Measurements from ENCODE around the gene FAM111A. TPM values are rescaled to one million over a fixed set of nuclear protein-coding genes. Genes with fewer than 3 reads are reported as not detected.
"Not testable (repeated sequence)": the region's sequence is repeated elsewhere in the genome, so short reads cannot be mapped to it uniquely, and the experiment has no call there.

FAM111A gene
- polyA plus RNA-seq (ENCODE audit: insufficient read length) = 23.5 TPM

GRCh38 chr11:59142530-59143507 lies at the start of gene FAM111A:
TSS of gene FAM111A (plus strand) at chr11:59142856. CDS start at chr11:59148873, 6,017 bp downstream.
- DNase-seq (ENCODE audit: low read depth) = peak; percentile 70

GRCh38 chr11:59093576-59093975 lies 49.1 kb upstream of the FAM111A start:
- not testable (repeated sequence) for DNase-seq (ENCODE audit: low read depth)

DNA sequence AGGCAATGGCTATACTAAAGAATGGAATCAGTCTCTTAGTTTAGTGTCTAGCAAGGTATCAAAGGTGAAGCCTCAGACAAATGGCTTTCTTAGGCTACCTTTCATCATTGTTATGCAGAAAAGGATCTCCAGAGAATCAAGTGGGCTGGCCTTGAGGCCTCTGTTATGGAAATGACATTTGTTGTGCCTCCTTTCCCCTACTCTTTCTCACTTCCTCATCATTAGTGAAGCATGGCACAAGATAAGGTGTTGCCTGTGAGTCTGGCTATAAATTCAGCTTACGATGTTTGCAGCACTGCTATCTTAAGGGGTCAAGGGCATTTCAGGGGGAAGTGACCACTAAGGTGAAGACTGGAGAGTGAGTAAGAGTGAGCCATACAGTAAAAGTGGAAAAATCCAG lies 47.4 kb upstream of the FAM111A start:
- DNase-seq (ENCODE audit: low read depth) = not testable (repeated sequence)

DNA sequence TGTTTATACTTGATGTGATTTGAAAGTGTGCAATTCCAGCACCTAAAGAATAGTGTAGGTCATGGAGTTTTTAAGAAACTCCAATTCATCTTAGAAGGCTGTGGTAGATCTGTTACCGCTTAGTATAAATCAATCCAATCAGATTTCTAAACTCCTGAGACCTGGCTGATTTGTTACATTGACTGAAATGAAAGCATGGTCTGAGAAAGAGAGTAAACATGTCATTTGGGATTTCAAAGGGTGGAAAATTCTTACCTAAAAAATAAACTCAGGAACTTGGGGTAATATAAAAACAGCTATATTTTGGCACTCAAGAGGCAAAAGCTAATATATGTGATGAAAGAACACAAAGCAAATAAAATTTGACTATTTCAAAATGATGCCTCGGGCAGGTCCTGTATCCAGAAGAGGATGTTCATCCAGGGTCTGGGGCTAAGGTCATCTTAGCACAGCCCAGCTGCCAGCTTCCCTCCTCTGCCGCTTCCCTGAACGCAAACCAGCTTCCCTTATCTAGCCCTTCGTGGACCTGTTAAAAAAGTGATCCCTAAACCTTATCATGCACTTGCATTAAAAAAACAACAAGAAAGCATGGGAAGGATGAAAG lies 46.6 kb upstream of the FAM111A start:
- not testable (repeated sequence) for DNase-seq (ENCODE audit: low read depth)

GRCh38 chr11:59097113-59097708 lies 45.4 kb upstream of the FAM111A start:
- DNase-seq (ENCODE audit: low read depth) = no peak

- not testable (repeated sequence) for DNase-seq (ENCODE audit: low read depth)
These were observed 44.7 kb upstream of the FAM111A start for GRCh38 chr11:59097938-59098337.

DNA sequence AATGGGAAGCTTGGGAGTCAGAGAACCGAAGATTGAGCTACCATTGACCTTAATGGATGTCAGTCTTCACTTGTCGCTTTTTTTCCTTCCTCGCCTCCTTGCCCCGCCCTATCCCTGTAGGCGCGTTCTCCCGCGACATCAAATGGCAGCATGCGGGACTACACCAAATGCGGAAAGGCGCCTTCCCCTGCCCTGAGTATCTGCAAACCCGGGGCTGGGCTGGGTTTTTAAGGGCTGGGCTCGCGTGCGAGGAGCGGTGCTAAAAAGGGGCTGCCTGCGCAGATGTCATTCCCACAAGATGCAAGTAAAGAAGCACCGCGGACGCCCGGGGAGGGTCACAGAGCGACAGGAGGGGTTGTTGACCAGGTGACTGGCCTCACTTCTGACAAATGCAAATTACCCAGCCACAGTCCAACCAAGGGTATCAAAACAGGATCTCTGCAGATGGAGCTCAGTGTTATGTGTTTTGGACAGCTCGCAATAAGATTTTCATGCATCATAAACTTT lies 40.3 kb upstream of the FAM111A start:
- DNase-seq (ENCODE audit: low read depth) = no peak

DNA sequence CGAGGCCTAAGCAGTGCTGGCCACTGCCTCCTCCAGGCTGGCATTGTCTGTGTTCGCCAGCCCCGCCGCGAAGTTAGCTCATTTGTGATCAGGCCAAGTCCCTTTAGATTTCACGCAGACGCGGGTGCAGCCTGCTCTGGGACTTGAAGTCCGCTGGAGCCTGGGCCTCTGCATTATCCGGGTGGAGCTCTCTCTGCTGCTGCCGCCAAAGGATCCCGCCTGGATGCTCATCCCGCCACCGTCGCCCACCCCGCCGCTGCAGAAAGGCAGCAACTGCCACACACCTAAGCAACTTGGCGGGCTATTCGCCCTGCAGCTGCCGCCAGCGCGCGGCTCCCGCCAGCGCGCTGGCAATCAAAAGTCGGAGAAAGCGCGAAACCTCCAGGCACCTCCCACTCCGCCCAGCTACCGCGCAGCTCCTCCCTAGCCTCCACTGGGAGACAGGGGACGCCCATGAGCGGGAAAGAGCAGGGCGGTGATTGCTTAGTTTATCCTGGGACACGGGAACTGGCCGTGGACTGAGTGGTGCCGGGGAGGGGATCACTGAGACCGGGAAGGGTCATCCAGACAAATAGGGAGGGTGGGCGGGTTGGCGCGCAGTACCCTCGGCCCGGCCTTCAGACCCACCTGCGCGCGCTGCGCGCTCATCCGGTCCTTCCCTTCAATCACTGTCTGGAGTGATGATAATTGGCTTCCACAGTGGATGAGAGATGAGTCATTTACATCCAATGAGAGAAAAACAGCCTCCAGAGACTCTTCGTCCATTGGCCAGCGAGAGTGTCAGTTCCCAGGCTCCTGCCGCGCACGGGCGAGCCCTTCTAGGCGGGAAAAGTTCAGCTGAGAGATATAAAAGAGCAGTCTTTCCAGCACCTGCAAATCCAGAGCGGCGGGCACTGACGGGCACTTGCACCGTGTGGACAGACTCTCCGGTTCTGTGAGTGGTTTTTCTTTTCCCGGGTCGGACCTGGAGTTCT lies 36.0 kb upstream of the FAM111A start, which contains the start of gene FAM111B:
TSS of gene FAM111B (plus strand) at position 875 of the 974 bp plus-strand sequence. CDS start 2,389 bp downstream, outside the sequence.
- DNase-seq (ENCODE audit: low read depth) = peak; percentile 82

GRCh38 chr11:59107721-59108120 lies 34.9 kb upstream of the FAM111A start:
- DNase-seq (ENCODE audit: low read depth) = not testable (repeated sequence)

DNA sequence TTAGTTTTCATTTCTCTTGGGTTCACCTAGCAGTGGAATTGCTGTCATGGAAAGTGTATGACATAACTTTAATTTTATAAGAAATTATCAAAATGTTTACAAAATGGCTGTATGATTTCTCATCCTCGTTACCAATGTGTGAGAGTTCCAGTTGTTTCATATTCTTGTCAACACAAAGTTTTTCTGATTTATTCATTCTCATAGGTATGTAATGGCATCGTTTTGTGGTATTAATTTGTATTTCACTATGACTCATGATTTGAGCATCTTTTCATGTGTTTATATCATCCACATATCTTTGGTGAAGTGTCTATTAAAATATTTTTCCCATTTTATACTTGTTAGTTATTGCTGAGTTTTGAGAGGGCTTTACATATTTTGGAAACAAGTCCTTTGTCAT lies 30.2 kb upstream of the FAM111A start:
- no peak for DNase-seq (ENCODE audit: low read depth)

- no peak for DNase-seq (ENCODE audit: low read depth)
These were observed 28.3 kb upstream of the FAM111A start for GRCh38 chr11:59114344-59114743.

- no peak for DNase-seq (ENCODE audit: low read depth)
These were observed 27.1 kb upstream of the FAM111A start for GRCh38 chr11:59115553-59115952.

DNA sequence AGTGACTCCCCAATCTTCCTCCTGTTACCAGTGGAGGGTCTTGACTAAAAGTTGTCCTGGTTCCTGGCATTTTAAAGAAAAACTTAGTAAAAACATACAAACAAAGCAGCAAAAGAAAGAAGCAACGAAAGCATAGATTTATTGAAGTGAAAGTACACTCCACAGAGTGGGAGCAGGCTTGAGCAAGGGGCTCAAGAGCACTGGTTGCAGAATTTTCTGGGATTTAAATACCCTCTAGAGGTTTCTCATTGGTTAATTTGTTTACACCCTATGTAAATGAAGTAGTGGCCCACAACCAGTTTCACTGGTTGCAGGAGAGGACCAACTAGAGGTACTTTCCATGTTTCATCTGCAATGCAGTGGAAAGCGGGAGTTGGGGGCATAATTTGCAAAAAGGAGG lies 24.9 kb upstream of the FAM111A start:
- DNase-seq (ENCODE audit: low read depth) = no peak

- no peak for DNase-seq (ENCODE audit: low read depth)
These were observed 22.8 kb upstream of the FAM111A start for GRCh38 chr11:59119826-59120225.

- no peak for DNase-seq (ENCODE audit: low read depth)
These were observed 6.8 kb upstream of the FAM111A start for GRCh38 chr11:59135648-59136461.

DNA sequence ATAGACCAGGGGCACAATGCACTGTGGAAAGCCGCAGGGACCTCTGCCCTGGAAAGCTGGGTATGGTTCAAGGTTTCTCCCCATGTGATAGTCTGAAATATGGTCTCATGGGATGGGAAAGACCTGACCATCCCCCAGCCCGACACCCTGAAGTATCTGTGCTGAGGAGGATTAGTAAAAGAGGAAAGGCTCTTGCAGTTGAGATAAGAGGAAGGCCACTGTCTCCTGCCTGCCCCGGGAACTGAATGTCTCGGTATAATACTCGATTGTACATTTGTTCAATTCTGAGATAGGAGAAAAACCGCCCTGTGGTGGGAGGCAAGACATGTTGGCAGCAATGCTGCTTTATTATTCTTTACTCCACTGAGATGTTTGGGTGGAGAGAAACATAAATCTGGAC lies 6.1 kb upstream of the FAM111A start:
- not testable (repeated sequence) for DNase-seq (ENCODE audit: low read depth)

DNA sequence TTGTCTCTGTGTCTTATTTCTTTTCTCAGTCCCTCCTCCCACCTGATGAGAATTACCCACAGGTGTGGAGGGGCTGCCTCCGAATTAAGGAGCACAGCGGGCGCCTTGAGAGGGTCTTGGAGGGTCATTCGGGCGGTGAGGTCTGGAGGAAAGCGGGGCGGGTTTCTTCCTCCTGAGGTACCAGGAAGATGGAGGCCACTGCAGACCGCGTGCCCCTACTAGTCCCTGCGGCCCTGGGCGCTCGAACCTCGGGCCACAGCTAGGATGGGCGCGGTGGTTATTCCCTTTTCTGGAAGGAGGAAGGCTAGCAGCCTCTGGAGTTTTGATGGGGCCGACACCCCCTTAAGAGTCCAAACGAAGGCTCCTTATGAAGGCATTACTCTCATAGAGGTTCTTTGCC lies 5.5 kb upstream of the FAM111A start:
- no peak for DNase-seq (ENCODE audit: low read depth)

DNA sequence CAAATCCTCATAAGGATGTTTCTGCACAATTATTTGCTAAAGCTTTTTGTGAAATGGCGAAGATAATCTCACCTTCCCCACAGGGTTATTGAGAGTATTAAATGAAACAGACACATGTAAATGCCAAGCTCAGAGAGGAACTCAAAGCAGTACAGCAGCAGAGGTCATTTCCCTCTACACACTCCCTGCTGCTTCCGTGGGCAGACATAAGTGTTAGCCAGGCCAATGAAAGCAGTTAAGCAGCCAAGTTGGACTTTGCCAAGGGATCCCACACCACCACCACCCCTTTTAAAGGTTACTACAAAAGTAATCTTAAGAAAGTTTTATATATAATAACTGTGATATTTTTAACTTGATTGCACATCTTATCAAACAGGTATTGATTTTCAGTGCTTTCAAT lies 4.0 kb upstream of the FAM111A start:
- DNase-seq (ENCODE audit: low read depth) = no peak

- no peak for DNase-seq (ENCODE audit: low read depth)
These were observed 1.5 kb upstream of the FAM111A start for GRCh38 chr11:59141191-59141590.
